ENCODE results near the gene ZDHHC9.

DNA sequence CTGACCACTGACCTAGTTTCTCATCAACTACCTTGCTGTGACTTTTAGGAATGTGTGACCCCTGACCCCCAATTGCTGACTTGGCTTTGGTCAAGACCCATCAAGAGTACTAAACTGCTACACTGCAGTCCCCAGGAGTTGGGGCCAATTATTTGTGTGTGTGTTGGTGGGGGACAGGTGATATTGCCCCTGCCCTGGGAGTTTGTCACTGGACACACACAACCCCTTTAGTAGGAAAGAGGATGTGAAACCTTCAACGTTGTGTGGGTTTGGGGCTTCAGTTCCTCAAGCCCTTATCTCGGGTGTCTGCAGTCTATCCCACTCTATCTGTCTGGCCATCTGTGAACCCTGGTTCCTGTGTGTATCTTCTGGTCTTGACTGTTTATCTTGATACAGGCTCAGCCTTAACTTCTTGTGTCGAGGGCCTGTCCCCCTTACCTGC lies 57.5 kb downstream of the ZDHHC9 start:
- TF ChIP-seq, protein P1, sequence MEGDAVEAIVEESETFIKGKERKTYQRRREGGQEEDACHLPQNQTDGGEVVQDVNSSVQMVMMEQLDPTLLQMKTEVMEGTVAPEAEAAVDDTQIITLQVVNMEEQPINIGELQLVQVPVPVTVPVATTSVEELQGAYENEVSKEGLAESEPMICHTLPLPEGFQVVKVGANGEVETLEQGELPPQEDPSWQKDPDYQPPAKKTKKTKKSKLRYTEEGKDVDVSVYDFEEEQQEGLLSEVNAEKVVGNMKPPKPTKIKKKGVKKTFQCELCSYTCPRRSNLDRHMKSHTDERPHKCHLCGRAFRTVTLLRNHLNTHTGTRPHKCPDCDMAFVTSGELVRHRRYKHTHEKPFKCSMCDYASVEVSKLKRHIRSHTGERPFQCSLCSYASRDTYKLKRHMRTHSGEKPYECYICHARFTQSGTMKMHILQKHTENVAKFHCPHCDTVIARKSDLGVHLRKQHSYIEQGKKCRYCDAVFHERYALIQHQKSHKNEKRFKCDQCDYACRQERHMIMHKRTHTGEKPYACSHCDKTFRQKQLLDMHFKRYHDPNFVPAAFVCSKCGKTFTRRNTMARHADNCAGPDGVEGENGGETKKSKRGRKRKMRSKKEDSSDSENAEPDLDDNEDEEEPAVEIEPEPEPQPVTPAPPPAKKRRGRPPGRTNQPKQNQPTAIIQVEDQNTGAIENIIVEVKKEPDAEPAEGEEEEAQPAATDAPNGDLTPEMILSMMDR (IDR thresholded peaks at IDR 0.05), result no peak
- TF ChIP-seq POLR2AphosphoS5 (IDR thresholded peaks at IDR 0.05), result no peak
